ENCODE measurements around the gene UBXN2A. TPM values are rescaled to one million over a fixed set of nuclear protein-coding genes. Genes with fewer than 3 reads are reported as not detected.

Gene UBXN2A
- total RNA-seq, 1 donor from 2014 or later = 23.0 TPM

DNA sequence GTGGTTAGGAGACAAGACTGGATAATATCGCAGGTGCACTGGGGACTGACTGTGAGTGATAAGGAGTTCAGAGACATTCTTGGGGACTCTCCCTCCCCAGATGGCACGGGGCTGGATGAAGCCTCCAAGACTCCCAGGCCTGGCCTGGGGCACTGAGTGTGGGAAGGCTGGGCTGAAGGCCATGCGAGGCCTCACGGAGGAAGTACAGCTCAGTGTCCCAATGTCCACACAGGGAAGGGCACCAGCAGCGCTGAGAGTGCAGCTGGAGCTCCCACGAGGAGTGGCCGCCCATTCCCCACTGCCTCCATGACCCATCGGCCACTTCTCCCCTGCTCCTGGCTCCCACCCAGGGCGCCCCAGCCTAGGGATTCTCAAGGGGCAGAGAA is 76.1 kb downstream of the UBXN2A start:
- Mint-ChIP-seq H3K36me3 (peaks cover 2% of the 10 kb centered on the region), H3K27ac (no peak overlapping the region), H3K4me1 (no peaks in the 10 kb centered on the region), H3K4me3 (no peak overlapping the region), H3K9me3 (no peaks in the 10 kb centered on the region), H3K27me3 (ENCODE audit: low read depth) (peaks cover 11% of the 10 kb centered on the region)
- TF ChIP-seq, protein P1, sequence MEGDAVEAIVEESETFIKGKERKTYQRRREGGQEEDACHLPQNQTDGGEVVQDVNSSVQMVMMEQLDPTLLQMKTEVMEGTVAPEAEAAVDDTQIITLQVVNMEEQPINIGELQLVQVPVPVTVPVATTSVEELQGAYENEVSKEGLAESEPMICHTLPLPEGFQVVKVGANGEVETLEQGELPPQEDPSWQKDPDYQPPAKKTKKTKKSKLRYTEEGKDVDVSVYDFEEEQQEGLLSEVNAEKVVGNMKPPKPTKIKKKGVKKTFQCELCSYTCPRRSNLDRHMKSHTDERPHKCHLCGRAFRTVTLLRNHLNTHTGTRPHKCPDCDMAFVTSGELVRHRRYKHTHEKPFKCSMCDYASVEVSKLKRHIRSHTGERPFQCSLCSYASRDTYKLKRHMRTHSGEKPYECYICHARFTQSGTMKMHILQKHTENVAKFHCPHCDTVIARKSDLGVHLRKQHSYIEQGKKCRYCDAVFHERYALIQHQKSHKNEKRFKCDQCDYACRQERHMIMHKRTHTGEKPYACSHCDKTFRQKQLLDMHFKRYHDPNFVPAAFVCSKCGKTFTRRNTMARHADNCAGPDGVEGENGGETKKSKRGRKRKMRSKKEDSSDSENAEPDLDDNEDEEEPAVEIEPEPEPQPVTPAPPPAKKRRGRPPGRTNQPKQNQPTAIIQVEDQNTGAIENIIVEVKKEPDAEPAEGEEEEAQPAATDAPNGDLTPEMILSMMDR (IDR thresholded peaks at IDR 0.05; ENCODE audit: unreplicated experiment) = no peak
- DNase-seq (ENCODE audit: low spot score in 2 of 2, unreplicated experiment in 2 of 2) = no peak

DNA sequence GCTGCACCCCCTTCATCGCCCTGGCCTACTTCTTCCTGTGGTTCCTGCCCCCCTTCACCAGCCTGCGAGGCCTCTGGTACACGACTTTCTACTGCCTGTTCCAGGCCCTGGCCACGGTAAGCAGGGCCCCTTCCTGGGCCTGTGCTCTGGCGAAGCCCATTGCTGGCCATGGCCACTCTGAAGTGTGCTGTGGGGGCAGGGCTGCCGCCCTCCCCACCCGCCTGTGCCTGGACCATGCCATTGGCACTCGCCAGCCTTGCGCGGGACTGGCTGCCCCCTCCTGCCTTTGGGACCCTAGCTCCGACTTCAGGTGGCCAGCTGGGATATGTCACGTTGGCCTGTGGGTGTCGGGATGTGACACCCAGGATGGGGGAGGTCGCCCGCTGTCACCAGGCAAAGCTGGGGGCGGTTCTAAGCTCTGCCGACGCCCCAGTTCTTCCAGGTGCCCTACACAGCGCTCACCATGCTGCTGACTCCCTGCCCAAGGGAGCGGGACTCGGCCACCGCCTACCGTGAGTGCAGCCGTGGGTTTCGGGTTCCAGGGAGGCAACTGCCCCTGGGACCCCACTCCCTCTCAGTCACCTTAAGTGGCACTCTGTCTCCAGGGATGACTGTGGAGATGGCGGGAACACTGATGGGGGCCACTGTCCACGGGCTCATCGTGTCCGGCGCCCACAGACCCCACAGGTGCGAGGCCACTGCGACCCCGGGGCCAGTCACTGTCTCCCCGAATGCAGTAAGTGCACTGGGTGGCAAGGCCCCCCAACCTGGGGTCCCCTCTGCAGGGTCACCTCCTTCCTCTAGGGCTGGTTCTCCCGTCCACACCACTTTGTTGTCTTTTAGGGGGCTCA is 76.8 kb downstream of the UBXN2A start:
- H3K4me1 Mint-ChIP-seq = no peaks in the 10 kb centered on the region

DNA sequence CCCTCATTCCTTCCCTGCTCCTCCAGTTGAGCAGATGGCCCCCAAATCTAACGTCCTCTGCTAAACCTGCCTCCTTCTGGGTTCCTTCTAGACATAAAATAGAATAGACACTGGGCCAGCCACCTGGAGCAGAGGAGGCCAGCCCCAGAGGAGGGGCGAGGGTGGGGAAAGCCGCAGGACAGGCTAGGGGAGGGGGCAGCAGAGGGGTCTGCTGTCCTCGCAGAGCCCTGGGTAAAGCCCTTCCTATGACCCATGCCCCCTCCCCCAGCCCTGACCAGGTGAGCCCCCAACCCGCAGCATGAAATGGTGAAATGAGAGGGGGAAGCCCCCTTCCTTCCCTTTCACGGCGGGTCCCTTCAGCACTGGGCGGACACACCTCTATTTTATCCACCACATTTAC is 77.4 kb downstream of the UBXN2A start:
- Mint-ChIP-seq H3K4me1 (no peaks in the 10 kb centered on the region), H3K27ac (no peak overlapping the region), H3K36me3 (peaks cover 3% of the 10 kb centered on the region), H3K27me3 (ENCODE audit: low read depth) (peaks cover 1% of the 10 kb centered on the region), H3K9me3 (no peaks in the 10 kb centered on the region), H3K4me3 (no peak overlapping the region)
- DNase-seq (ENCODE audit: low spot score in 2 of 2, unreplicated experiment in 2 of 2) = no peak
- TF ChIP-seq, protein P1 (IDR thresholded peaks at IDR 0.05; ENCODE audit: unreplicated experiment) = no peak

More for the DNA sequence above, 76.8 kb downstream of the UBXN2A start:
- TF ChIP-seq, protein P1 (IDR thresholded peaks at IDR 0.05; ENCODE audit: unreplicated experiment) = no peak
- Mint-ChIP-seq H3K27me3 (ENCODE audit: low read depth) (peaks cover 4% of the 10 kb centered on the region), H3K27ac (no peak overlapping the region), H3K9me3 (no peaks in the 10 kb centered on the region), H3K4me3 (no peak overlapping the region), H3K36me3 (peaks cover 2% of the 10 kb centered on the region)
- DNase-seq (ENCODE audit: low spot score in 2 of 2, unreplicated experiment in 2 of 2) = no peak

DNA sequence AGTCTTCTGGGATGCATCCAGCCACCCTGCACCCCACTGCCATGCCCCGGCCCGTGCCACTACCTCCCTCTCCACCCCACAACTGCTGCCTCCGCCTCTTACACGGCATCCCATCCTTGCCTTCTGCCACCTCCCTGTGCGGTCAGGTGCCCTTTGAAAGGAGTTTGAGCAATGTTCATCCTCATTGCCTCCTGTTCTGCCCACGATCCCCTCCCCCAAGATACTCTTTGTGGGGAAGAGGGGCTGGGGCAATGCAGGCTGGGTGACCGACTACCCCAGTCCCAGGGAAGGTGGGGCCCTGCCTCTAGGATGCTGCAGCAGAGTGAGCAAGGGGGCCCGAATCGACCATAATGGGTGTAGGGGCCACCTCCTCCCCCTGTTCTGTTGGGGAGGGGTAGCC is 78.0 kb downstream of the UBXN2A start:
- Mint-ChIP-seq H3K27ac (no peak overlapping the region), H3K27me3 (ENCODE audit: low read depth) (no peaks in the 10 kb centered on the region), H3K4me3 (no peak overlapping the region), H3K36me3 (peaks cover 5% of the 10 kb centered on the region), H3K4me1 (no peaks in the 10 kb centered on the region), H3K9me3 (no peaks in the 10 kb centered on the region)
- DNase-seq (ENCODE audit: low spot score in 2 of 2, unreplicated experiment in 2 of 2) = no peak
- TF ChIP-seq, protein P1 (IDR thresholded peaks at IDR 0.05; ENCODE audit: unreplicated experiment) = no peak

DNA sequence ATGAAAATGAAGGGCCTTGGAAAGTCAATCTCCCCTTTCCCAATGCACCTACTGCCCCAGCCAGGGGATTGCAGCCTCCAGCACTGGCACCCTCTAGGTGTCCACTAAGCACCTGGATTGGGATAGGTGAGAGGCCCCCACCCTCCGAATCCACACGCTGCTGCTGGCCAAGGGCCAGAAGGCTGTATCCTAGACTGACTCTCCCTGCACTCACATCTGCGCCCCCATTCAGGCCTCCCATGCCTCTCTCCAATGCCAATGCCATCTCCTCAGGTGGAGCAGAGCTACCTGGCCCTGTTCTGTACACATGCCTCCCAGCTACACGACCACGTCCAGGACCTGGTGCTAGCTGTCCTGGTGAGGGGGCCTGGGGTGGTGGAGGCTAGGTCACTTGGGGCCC is 79.5 kb downstream of the UBXN2A start:
- Mint-ChIP-seq H3K27me3 (ENCODE audit: low read depth) (no peaks in the 10 kb centered on the region), H3K4me1 (no peaks in the 10 kb centered on the region), H3K36me3 (peaks cover 2% of the 10 kb centered on the region), H3K9me3 (no peaks in the 10 kb centered on the region), H3K4me3 (no peak overlapping the region), H3K27ac (no peak overlapping the region)
- TF ChIP-seq, protein P1 (IDR thresholded peaks at IDR 0.05; ENCODE audit: unreplicated experiment) = no peak
- DNase-seq (ENCODE audit: low spot score in 2 of 2, unreplicated experiment in 2 of 2) = no peak
